ENCODE results near the gene KCNJ1.

KCNJ1 gene

GRCh38 chr11:128819198-128819597, 47.9 kb downstream of the KCNJ1 start:
- no peak for DNase-seq

- DNase-seq: no peak
Observed at GRCh38 chr11:128814856-128815705, 52.0 kb downstream of the KCNJ1 start.

GRCh38 chr11:128813729-128814128, 53.4 kb downstream of the KCNJ1 start:
- no peak for DNase-seq

- no peak for DNase-seq
Observed at GRCh38 chr11:128810784-128811514, 56.1 kb downstream of the KCNJ1 start.

- DNase-seq: no peak
Observed at GRCh38 chr11:128809128-128809527, 58.0 kb downstream of the KCNJ1 start.

GRCh38 chr11:128807909-128808308, 59.2 kb downstream of the KCNJ1 start:
- DNase-seq: no peak

- no peak for DNase-seq
Observed at GRCh38 chr11:128806506-128807261, 60.4 kb downstream of the KCNJ1 start.

GRCh38 chr11:128804481-128804880, 62.6 kb downstream of the KCNJ1 start:
- DNase-seq: no peak

GRCh38 chr11:128803449-128804245, 63.4 kb downstream of the KCNJ1 start:
- no peak for DNase-seq

- DNase-seq: no peak
Observed at GRCh38 chr11:128803011-128803410, 64.1 kb downstream of the KCNJ1 start.

GRCh38 chr11:128802358-128802981, 64.6 kb downstream of the KCNJ1 start:
- DNase-seq: no peak

- no peak for DNase-seq
Observed at GRCh38 chr11:128800871-128801417, 66.2 kb downstream of the KCNJ1 start.

GRCh38 chr11:128796270-128796669, 70.8 kb downstream of the KCNJ1 start:
- no peak for DNase-seq

- DNase-seq: no peak
Observed at GRCh38 chr11:128790196-128790595, 76.9 kb downstream of the KCNJ1 start.

GRCh38 chr11:128789497-128790150, 77.5 kb downstream of the KCNJ1 start:
- DNase-seq: no peak

Data from activated naive CD4-positive, alpha-beta T cell treated with anti-CD3 and anti-CD28 coated beads, Interleukin-2, amount 50 U/mL, for 16 hours (primary cell).